ENCODE data around the gene COX7A2L.

Gene COX7A2L

GRCh38 chr2:42317945-42318344 is 43.1 kb downstream of the COX7A2L start:
- DNase-seq (ENCODE audit: low read depth) = no peak

GRCh38 chr2:42317486-42317885 is 43.5 kb downstream of the COX7A2L start:
- DNase-seq (ENCODE audit: low read depth) = no peak

- no peak for DNase-seq (ENCODE audit: low read depth)
These were observed 44.1 kb downstream of the COX7A2L start for GRCh38 chr2:42316910-42317309.

- no peak for DNase-seq (ENCODE audit: low read depth)
These were observed 45.1 kb downstream of the COX7A2L start for GRCh38 chr2:42315844-42316470.

- DNase-seq (ENCODE audit: low read depth) = no peak
These were observed 46.0 kb downstream of the COX7A2L start for GRCh38 chr2:42314892-42315468.

- no peak for DNase-seq (ENCODE audit: low read depth)
These were observed 48.9 kb downstream of the COX7A2L start for GRCh38 chr2:42312106-42312505.

GRCh38 chr2:42310007-42310515 is 51.0 kb downstream of the COX7A2L start:
- DNase-seq (ENCODE audit: low read depth) = no peak

GRCh38 chr2:42309366-42309765 is 51.7 kb downstream of the COX7A2L start:
- DNase-seq (ENCODE audit: low read depth) = no peak

- no peak for DNase-seq (ENCODE audit: low read depth)
These were observed 53.8 kb downstream of the COX7A2L start for GRCh38 chr2:42307180-42307579.

- no peak for DNase-seq (ENCODE audit: low read depth)
These were observed 56.8 kb downstream of the COX7A2L start for GRCh38 chr2:42304059-42304713.

GRCh38 chr2:42303252-42303651 is 57.8 kb downstream of the COX7A2L start:
- DNase-seq (ENCODE audit: low read depth) = no peak

- DNase-seq (ENCODE audit: low read depth) = no peak
These were observed 60.5 kb downstream of the COX7A2L start for GRCh38 chr2:42300527-42300926.

Measured in T-helper 22 cell (primary cell).